ENCODE results near the gene CPO.

CPO gene

DNA sequence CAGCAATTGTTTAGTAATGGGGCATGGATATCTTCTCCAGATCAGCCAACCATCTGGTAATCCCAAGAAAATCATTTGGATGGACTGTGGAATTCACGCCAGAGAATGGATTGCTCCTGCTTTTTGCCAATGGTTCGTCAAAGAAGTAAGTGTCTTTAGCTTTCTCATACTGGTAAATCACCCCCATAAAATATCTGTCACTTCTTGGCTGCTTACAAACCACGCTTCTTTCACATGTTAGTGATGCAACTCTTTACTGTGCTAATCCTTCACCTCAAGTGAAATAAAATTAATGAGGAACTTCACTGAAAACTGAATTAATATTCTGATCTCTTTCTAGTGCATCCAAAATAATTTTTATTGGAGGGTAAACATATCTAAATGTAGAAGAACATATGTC lies 18.9 kb downstream of the CPO start:
- Mint-ChIP-seq H3K4me3 (no peak overlapping the region), H3K36me3 (ENCODE audit: low read depth) (no peaks in the 10 kb centered on the region), H3K27me3 (ENCODE audit: low read depth) (no peaks in the 10 kb centered on the region), H3K27ac (no peak overlapping the region), H3K4me1 (ENCODE audit: low read depth) (no peaks in the 10 kb centered on the region), H3K9me3 (peaks cover 18% of the 10 kb centered on the region)

DNA sequence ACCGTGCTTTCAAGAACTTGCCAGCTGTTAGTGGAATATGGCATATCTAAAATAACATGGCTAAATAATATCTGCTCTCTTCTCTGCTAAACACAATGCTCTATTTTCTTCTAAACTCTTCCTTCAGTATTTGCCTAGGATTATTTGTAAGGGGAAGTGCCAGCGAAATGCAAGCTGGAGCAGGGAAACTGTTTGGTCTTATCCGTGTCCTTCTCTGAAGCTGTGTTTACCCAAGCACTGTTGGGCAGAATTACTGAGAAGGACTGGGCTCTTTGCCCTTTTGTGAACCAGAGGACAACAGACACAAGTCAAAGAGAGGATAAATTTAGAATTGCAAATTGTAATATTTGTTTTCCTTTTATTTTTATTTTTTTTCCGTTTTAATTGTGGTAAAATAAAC lies 23.6 kb downstream of the CPO start:
- H3K27me3 Mint-ChIP-seq (ENCODE audit: low read depth), result no peaks in the 10 kb centered on the region
- H3K36me3 Mint-ChIP-seq (ENCODE audit: low read depth), result no peaks in the 10 kb centered on the region
- no peak overlapping the region for H3K4me3 Mint-ChIP-seq
- H3K27ac Mint-ChIP-seq, result no peak overlapping the region
- no peaks in the 10 kb centered on the region for H3K4me1 Mint-ChIP-seq (ENCODE audit: low read depth)
- H3K9me3 Mint-ChIP-seq, result no peaks in the 10 kb centered on the region

DNA sequence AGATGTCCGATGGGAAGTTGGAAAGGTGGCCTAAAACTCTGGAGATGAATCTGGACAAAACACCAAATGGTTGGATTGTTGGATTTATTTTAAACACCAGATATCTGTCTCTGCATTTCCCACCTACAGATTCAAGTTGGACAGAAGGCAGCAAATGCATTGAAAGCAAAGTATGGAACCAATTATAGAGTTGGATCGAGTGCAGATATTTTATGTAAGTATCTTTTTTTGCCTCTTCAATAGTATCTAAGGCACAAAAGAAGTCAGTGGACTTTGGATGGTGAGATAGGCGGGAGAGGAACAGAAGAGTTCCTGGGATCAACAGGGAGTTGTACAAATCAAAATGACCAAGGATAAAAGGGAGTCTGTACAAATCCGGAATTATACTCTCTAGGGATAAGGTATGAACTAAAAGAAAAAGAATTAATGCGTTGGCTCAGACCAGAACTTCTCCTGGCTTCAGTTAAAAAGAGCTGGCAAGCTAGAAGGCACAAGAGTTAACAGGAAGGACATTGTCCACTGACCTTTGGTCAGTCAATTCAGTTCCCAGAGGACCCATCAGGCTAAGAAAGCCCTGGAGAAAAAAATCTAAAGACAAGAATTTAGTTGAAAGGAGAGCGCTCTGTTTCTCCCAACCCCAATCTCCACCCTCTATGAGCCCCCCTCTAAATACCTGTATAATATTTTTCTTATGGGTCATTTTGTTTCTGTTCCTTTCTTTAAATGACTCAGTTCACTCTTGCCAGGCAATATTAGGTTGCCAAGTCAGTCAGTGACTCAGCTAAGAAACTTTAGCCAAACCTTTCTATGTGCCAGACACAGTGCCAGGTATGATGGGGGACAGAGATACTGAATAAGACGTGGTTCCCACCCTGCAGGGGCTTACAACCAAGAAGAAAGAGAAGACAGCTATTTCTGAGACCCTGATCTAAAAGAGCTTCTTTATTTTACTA lies 29.1 kb downstream of the CPO start:
- no peaks in the 10 kb centered on the region for H3K4me1 Mint-ChIP-seq (ENCODE audit: low read depth)
- no peak overlapping the region for H3K4me3 Mint-ChIP-seq
- H3K27ac Mint-ChIP-seq, result no peak overlapping the region

DNA sequence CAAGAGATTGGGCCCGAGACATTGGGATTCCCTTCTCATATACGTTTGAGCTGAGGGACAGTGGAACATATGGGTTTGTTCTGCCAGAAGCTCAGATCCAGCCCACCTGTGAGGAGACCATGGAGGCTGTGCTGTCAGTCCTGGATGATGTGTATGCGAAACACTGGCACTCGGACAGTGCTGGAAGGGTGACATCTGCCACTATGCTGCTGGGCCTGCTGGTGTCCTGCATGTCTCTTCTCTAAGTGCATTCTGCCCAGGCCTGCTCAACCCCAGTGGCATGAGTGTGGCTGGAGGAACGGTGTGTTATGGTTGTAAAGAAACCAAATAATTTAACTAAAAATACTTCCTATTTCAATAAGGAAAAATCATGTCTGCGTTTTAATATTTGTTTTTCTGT lies 29.9 kb downstream of the CPO start:
- Mint-ChIP-seq H3K9me3 (no peaks in the 10 kb centered on the region), H3K27me3 (ENCODE audit: low read depth) (no peaks in the 10 kb centered on the region), H3K4me3 (no peak overlapping the region), H3K4me1 (ENCODE audit: low read depth) (no peaks in the 10 kb centered on the region), H3K36me3 (ENCODE audit: low read depth) (no peaks in the 10 kb centered on the region), H3K27ac (no peak overlapping the region)

More for the DNA sequence above, 29.1 kb downstream of the CPO start:
- Mint-ChIP-seq H3K27me3 (ENCODE audit: low read depth) (no peaks in the 10 kb centered on the region), H3K9me3 (no peaks in the 10 kb centered on the region), H3K36me3 (ENCODE audit: low read depth) (no peaks in the 10 kb centered on the region)

DNA sequence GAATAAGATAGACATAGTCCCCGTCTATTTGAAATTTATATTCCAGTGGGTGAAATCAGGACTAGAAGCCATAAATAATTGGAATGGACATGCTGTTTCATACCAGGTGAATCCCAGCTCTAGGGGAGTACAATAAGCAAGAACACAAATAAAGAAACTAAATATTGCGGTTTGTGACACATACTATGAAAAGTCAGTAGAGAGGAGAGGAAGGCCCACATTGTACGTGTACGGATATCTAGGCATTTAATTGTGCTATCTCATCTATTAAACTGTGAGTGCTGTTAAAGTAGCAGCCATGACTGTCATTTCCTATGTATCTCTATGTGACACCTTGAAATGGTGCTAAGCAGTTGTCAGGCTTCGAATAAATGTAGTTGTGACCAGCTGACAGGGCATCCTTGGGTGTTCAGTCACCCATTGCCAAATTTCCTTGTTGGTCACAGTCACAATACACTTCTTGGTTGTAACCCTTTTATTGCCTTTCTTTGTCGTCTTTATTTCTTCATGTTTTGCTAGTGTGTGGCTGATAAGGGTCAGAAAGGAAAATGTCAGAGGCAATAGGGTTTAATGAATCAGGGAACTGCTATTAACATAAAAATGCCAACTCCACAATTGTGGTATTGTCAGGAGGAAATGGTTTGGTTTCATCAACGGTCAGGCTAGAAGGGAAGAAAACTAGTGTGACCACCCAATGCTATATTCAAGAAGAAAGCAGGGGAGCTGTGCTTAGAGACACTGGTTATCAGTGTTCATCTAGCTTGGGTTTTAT lies 31.5 kb downstream of the CPO start:
- H3K9me3 Mint-ChIP-seq, result peaks cover 5% of the 10 kb centered on the region
- no peak overlapping the region for H3K27ac Mint-ChIP-seq
- no peaks in the 10 kb centered on the region for H3K36me3 Mint-ChIP-seq (ENCODE audit: low read depth)
- H3K4me1 Mint-ChIP-seq (ENCODE audit: low read depth), result no peaks in the 10 kb centered on the region
- H3K27me3 Mint-ChIP-seq (ENCODE audit: low read depth), result peaks cover 5% of the 10 kb centered on the region
- no peak overlapping the region for H3K4me3 Mint-ChIP-seq

DNA sequence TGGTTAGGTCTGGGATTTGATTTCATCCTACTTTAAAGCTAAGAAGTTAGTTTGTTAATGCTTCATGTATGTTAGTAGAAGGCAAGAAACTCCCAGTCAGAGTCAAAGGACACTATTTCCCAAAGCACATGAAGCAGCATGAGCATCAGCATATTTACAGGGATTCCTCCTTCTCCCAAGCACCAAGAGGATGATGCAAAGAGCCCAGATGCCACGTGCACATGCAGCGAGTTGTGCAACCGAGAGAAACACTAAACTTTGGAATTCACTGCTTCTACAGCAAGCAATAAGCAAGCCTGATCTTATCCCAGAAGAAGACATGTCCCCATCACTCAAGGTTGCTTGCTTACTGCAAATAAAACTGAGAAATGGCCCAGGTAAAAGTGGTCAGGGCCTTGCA lies 32.5 kb downstream of the CPO start:
- Mint-ChIP-seq H3K27me3 (ENCODE audit: low read depth) (peaks cover 5% of the 10 kb centered on the region), H3K4me1 (ENCODE audit: low read depth) (no peaks in the 10 kb centered on the region), H3K4me3 (no peak overlapping the region), H3K27ac (no peak overlapping the region), H3K36me3 (ENCODE audit: low read depth) (no peaks in the 10 kb centered on the region), H3K9me3 (peaks cover 5% of the 10 kb centered on the region)

DNA sequence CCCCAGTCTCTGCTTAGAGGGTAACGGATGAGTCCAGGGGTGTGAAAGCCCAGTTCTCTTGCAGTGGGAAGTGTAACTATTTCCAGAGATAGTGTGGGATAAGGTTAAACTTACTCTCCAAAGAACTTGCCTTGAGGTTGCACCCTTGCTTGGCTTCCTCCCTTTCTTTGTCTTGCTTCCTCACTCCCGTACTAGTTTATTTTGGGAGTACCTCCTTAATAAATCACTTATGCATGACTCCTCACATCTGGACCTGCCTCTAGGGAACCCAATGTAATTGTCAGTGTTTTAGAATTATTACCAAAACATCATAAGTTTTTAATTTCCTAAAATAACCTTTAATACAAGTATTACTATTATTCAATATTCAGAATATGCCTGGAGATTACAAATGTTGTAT lies 35.2 kb downstream of the CPO start:
- Mint-ChIP-seq H3K36me3 (ENCODE audit: low read depth) (no peaks in the 10 kb centered on the region), H3K9me3 (peaks cover 5% of the 10 kb centered on the region), H3K4me3 (no peak overlapping the region), H3K4me1 (ENCODE audit: low read depth) (no peaks in the 10 kb centered on the region), H3K27ac (no peak overlapping the region), H3K27me3 (ENCODE audit: low read depth) (peaks cover 9% of the 10 kb centered on the region)

DNA sequence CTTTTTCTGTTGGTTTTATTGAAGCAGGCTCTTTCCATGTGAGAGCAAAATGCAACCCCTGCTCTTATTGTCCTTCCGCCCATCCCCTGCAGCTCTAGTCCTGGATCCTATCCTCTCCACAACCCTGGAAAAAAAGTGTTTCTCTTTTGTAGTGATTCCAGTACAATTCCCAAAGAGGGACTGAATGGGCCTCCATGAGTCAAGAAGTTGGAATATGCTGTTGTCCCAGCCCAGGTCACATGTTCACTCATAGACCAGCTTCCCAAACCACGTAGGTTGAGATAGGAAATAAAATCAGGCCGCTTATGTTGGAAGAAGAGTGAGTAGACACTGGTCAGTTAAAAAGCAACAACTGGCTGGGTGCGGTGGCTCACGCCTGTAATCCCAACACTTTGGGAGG lies 39.4 kb downstream of the CPO start:
- Mint-ChIP-seq H3K4me1 (ENCODE audit: low read depth) (peaks cover 9% of the 10 kb centered on the region), H3K9me3 (peaks cover 5% of the 10 kb centered on the region), H3K27ac (no peak overlapping the region), H3K36me3 (ENCODE audit: low read depth) (no peaks in the 10 kb centered on the region), H3K4me3 (no peak overlapping the region), H3K27me3 (ENCODE audit: low read depth) (peaks cover 9% of the 10 kb centered on the region)

DNA sequence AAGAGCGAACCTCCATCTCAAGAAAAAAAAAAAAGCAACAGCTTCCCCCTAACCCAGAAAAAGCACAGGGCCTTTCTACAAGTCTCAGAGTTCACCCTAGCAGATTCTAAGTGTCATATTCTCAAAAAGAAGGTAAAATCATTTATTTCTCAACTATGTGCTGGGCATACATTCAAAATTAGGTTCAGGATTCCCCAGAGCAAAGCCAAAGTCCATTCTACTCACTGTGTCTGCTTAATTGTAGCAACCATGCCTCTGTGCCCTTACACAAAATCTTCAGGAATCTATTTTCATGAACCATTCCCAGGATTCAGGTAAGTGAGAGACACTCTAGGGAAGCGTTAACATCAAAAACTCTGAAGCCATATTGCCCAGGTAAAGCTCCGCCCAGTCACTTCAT lies 40.0 kb downstream of the CPO start:
- Mint-ChIP-seq H3K36me3 (ENCODE audit: low read depth) (no peaks in the 10 kb centered on the region), H3K4me1 (ENCODE audit: low read depth) (peaks cover 12% of the 10 kb centered on the region), H3K27me3 (ENCODE audit: low read depth) (peaks cover 9% of the 10 kb centered on the region), H3K4me3 (no peak overlapping the region), H3K9me3 (peaks cover 5% of the 10 kb centered on the region), H3K27ac (no peak overlapping the region)

DNA sequence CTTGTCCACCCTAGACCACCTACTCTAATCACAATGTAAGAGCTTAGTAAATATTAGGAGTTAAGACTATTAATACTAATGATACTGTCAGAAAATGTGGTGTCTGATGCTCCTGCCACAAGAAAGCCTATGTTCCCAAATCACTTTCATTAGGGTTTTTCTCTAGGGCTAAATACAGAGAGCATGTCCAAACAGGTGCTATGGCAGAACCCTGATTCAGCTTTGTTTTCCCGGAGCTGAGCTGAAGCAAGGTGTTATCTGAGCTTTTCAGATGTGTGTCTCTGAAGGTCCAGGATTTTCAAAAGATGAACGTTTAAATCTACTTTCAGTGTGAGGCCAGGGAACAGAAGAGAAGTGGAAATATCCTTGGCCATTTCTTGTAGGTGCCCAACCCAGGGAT lies 40.6 kb downstream of the CPO start:
- Mint-ChIP-seq H3K4me1 (ENCODE audit: low read depth) (peaks cover 13% of the 10 kb centered on the region), H3K27me3 (ENCODE audit: low read depth) (peaks cover 9% of the 10 kb centered on the region), H3K27ac (no peak overlapping the region), H3K9me3 (peaks cover 5% of the 10 kb centered on the region), H3K36me3 (ENCODE audit: low read depth) (no peaks in the 10 kb centered on the region), H3K4me3 (no peak overlapping the region)

DNA sequence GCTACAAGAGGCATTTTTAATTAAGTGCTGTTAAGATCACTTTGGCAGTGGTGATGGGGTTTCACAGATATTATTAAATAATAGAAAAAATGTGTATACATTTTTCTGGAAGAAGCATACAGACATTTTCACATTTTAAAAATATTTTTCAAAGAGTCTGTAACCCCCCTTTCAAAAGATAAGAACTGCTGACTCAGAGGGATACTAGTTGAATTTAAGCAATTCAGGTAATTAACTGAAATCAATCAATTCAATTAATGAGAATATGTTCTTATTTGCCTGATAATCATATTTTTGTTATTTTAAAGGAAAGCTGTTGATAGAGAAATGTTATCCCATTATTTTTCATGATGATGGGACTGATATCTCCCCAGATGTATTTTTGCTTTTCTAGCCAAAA lies 41.1 kb downstream of the CPO start:
- Mint-ChIP-seq H3K36me3 (ENCODE audit: low read depth) (no peaks in the 10 kb centered on the region), H3K27me3 (ENCODE audit: low read depth) (peaks cover 7% of the 10 kb centered on the region), H3K9me3 (peaks cover 3% of the 10 kb centered on the region), H3K4me1 (ENCODE audit: low read depth) (peaks cover 13% of the 10 kb centered on the region), H3K4me3 (no peak overlapping the region), H3K27ac (no peak overlapping the region)

DNA sequence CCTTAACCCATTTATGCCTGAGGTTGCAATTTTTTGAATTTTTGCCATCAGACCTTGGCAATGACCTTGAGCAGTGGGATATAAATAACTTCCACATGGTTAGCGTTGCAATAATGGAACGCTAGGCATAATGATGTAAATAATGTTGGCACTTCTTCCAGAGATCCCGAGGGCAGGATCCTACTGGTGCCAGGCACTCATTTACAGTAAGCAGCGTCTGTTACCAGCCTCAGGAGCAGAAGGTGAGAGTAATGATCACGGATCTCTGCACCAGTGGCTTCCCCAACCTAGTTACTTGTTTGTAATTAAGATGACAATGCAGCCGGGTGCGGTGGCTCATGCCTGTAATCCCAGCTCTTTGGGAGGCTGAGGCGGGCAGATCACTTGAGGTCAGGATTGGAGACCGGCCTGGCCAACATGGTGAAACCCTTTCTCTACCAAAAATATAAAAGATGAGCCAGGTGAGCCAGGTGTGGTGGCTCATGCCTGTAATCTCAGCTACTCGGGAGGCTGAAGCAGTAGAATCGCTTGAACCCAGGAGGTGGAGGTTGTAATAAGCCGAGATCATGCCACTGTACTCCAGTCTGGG lies 41.9 kb downstream of the CPO start:
- Mint-ChIP-seq H3K4me1 (ENCODE audit: low read depth) (peaks cover 13% of the 10 kb centered on the region), H3K36me3 (ENCODE audit: low read depth) (no peaks in the 10 kb centered on the region), H3K27ac (no peak overlapping the region), H3K4me3 (no peak overlapping the region), H3K27me3 (ENCODE audit: low read depth) (peaks cover 4% of the 10 kb centered on the region), H3K9me3 (no peaks in the 10 kb centered on the region)

DNA sequence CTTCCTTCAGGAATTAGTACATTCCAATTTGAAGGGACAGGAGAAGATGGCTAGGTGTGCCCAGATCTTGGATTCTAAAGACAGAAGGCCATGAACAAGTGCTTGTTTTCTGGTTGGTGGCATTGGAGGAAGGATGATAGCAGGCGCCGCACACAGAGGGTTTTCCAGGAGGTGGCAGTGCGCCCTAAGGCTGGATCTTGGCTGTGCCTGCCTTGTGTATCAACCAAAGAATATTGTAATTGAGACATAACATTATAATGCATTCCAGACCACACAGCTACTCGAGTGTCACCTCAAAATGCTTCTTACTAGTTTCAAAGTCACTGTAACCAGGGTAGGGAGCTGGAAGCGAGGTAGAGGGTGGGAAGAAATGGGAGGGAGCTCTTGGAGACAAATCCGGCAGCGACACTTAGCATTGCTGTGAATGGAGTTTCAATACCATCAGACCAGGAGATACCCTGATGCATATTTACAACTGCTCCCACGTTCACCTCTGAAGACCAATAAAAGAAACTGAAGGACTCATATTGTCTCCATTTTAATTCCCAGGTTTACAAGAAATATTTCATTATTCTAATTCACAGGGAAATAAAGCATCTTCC lies 42.5 kb downstream of the CPO start:
- H3K4me1 Mint-ChIP-seq (ENCODE audit: low read depth), result peaks cover 13% of the 10 kb centered on the region
- H3K27ac Mint-ChIP-seq, result no peak overlapping the region
- H3K27me3 Mint-ChIP-seq (ENCODE audit: low read depth), result peaks cover 4% of the 10 kb centered on the region
- H3K4me3 Mint-ChIP-seq, result no peak overlapping the region
- no peaks in the 10 kb centered on the region for H3K36me3 Mint-ChIP-seq (ENCODE audit: low read depth)
- H3K9me3 Mint-ChIP-seq, result no peaks in the 10 kb centered on the region

DNA sequence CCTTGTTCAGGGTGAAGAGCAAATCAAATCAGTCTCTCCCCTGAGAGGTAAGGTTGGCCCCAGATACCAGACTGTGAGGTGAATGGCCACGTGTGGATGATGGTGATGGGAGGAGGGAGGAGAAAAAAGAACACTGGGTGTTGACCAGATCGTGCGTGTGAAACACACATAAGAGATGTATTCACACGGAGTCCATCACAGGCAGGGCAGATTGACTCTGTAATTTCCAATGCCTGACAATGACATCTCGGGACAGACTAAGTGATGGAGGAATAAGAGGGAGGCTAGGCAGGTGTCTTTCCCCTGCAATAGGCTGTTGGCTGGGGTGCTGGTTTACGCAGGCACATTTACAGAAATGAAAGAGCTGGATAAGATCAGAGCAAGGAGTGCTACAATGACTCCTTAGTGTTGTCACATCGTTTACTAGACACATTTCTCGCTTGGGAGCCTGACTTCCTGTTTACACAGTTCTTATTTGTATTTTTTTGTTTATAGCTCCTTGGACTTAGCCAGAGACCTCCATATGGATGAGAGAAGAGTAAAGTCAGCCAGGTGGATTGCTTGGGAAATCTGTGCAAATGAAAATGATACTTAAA lies 43.1 kb downstream of the CPO start:
- Mint-ChIP-seq H3K9me3 (no peaks in the 10 kb centered on the region), H3K36me3 (ENCODE audit: low read depth) (no peaks in the 10 kb centered on the region), H3K27me3 (ENCODE audit: low read depth) (peaks cover 4% of the 10 kb centered on the region), H3K4me3 (no peak overlapping the region), H3K27ac (no peak overlapping the region), H3K4me1 (ENCODE audit: low read depth) (peaks cover 13% of the 10 kb centered on the region)
